K562 (cell line): ENCODE measurements around the gene TRIM14. TPM values are rescaled to one million over a fixed set of nuclear protein-coding genes. Genes with fewer than 3 reads are reported as not detected.

Source experiments
- ATAC-seq: fragments of 200-7000 bp; cut with Tn5 transposase; 3 replicates; pipeline ENCODE4 v1.9.1; 2020; ENCODE audit warnings: moderate library complexity
- BruUV-seq: library from RNA; stranded (reverse); fragments of 400-500 nt; replicated peaks from 2 replicates; lab custom pipeline; 2021; lab: Mats Ljungman, UMichigan
- CTCF ChIA-PET: fragments of 300-600 bp; formaldehyde crosslinking; extraction: SDS; loops from one replicate; lab custom pipeline; 2021; ENCODE audit warnings: low intra/inter-chr PET ratio; lab: Yijun Ruan, JAX
- POLR2A ChIA-PET: fragments of 300-600, 350-650 bp; sonication (Branson Sonifier 250); formaldehyde crosslinking; extraction: SDS; loops from one replicate; lab custom pipeline; 2021; ENCODE audit warnings: antibody characterized with exemption, inconsistent platforms; lab: Yijun Ruan, JAX
- DNase-seq, 4 experiments: peaks; one replicate each; pipeline versions ENCODE4 v3.0.0 to v3.0.0-alpha.2; 2011 to 2018; ENCODE audit warnings: low spot score in 3 of 4, mixed read lengths in 3 of 4; ENCODE audit errors: extremely low read depth in 1 of 4
- FAIRE-seq: peaks from 2 replicates; lab custom pipeline; 2011; peaks lifted over from hg19 to GRCh38; lab: Jason Lieb, UNC
- H2AFZ ChIP-seq: 2 replicates; pipeline ENCODE4 v1.6.0; 2011; ENCODE audit warnings: low read depth, low read length, control low read depth, inconsistent platforms
- H3K27ac ChIP-seq: fragments of 200-600 bp; 3 replicates; pipeline ENCODE4 v1.8.0; 2011; ENCODE audit warnings: low read depth, mild to moderate bottlenecking, control low read depth, inconsistent platforms, low read length, moderate library complexity, mixed read lengths; ENCODE audit errors: extremely low read depth
- H3K27me3 ChIP-seq, 2 experiments: fragments of 300-600 bp in 1 of 2; 2 replicates in 1 of 2; 3 replicates in 1 of 2; pipeline versions ENCODE4 v1.6.0 to v1.8.0; 2011; ENCODE audit warnings: inconsistent platforms in 2 of 2, low read length in 2 of 2, mild to moderate bottlenecking in 1 of 2, mixed read lengths in 1 of 2, moderate library complexity in 1 of 2; ENCODE audit not compliant: control insufficient read depth in 2 of 2, insufficient read depth in 2 of 2
- H3K36me3 ChIP-seq: fragments of 300-600 bp; 3 replicates; pipeline ENCODE4 v1.8.0; 2011; ENCODE audit warnings: mild to moderate bottlenecking, low read length, inconsistent platforms; ENCODE audit not compliant: control insufficient read depth, insufficient read depth
- H3K4me1 ChIP-seq, 2 experiments: fragments of 200-600 bp in 1 of 2; replicated peaks in 1 of 2; 2 replicates in 1 of 2; 3 replicates in 1 of 2; pipeline versions ENCODE4 v1.5.1 to v1.8.0; 2011; ENCODE audit warnings: inconsistent platforms in 2 of 2, low read length in 2 of 2, mild to moderate bottlenecking in 1 of 2, mixed read lengths in 1 of 2, moderate library complexity in 1 of 2; ENCODE audit not compliant: control insufficient read depth in 2 of 2, insufficient read depth in 2 of 2
- H3K4me2 ChIP-seq: 2 replicates; pipeline ENCODE4 v1.6.1; 2011; ENCODE audit warnings: low read length, control low read depth, inconsistent platforms, mixed read lengths; ENCODE audit not compliant: insufficient read depth
- H3K4me3 ChIP-seq: fragments of 200-600 bp; sonication (generic), shearing (Covaris generic); 2 replicates; pipeline ENCODE4 v1.5.1; 2016; ENCODE audit warnings: control low read depth, inconsistent platforms
- H3K79me2 ChIP-seq: fragments of 200-600 bp; 3 replicates; pipeline ENCODE4 v1.8.0; 2011; ENCODE audit warnings: low read length, inconsistent platforms; ENCODE audit not compliant: control insufficient read depth, insufficient read depth
- H3K9ac ChIP-seq, 2 experiments: 2 replicates each; pipeline versions ENCODE4 v1.6.0 to v1.6.1; 2011; ENCODE audit warnings: low read depth in 2 of 2, low read length in 2 of 2, control low read depth in 1 of 2, inconsistent platforms in 1 of 2, mild to moderate bottlenecking in 1 of 2, mixed read lengths in 1 of 2; ENCODE audit not compliant: insufficient read depth in 1 of 2
- H3K9me1 ChIP-seq: one replicate; pipeline ENCODE4 v1.6.0; 2011; ENCODE audit warnings: inconsistent platforms, mild to moderate bottlenecking, low read length, moderate library complexity; ENCODE audit not compliant: control insufficient read depth, insufficient read depth
- H3K9me3 ChIP-seq: replicated peaks from 2 replicates; pipeline ENCODE4 v1.5.1; 2011; ENCODE audit warnings: low read depth, low read length, inconsistent platforms; ENCODE audit not compliant: control insufficient read depth, insufficient read depth
- H4K20me1 ChIP-seq: replicated peaks from 2 replicates; pipeline ENCODE4 v1.6.1; 2011; ENCODE audit warnings: low read length, inconsistent platforms, mixed read lengths; ENCODE audit not compliant: control insufficient read depth, insufficient read depth
- CHD1 ChIP-seq: fragments of 200-600 bp; sonication (generic); IDR thresholded peaks from one replicate; pipeline ENCODE4 v1.6.1; 2012; ENCODE audit warnings: mild to moderate bottlenecking, moderate library complexity, low read length, inconsistent platforms
- DEAF1 ChIP-seq: fragments of 450-650 bp; formaldehyde crosslinking; IDR thresholded peaks from 2 replicates; pipeline ENCODE4 v1.4.0; 2020; ENCODE audit warnings: mild to moderate bottlenecking, moderate library complexity
- HDAC8 ChIP-seq: fragments of 450-650 bp; IDR thresholded peaks from 2 replicates; pipeline ENCODE4 v1.6.1; 2016; ENCODE audit warnings: mild to moderate bottlenecking, missing genetic modification characterization, moderate library complexity, missing compliant biosample characterization
- KDM2B ChIP-seq: fragments of 250-450 bp; sonication (Bioruptor Pico); IDR thresholded peaks from 2 replicates; pipeline ENCODE4 v1.8.0; 2021; ENCODE audit warnings: mild to moderate bottlenecking, moderate library complexity
- LCOR ChIP-seq: sonication (generic); formaldehyde crosslinking; IDR thresholded peaks from 2 replicates; pipeline ENCODE4 v1.8.0; 2022; ENCODE audit warnings: mild to moderate bottlenecking, missing genetic modification reagents
- MAFK ChIP-seq: IDR thresholded peaks from 2 replicates; pipeline ENCODE4 v1.6.1; 2011; ENCODE audit warnings: low read length, improper control_type of control experiment
- MED1 ChIP-seq: sonication (generic); formaldehyde crosslinking; IDR thresholded peaks from 2 replicates; pipeline ENCODE4 v1.8.1; 2023; ENCODE audit warnings: missing genetic modification reagents, borderline replicate concordance
- MEIS2 ChIP-seq: fragments of 450-650 bp; IDR thresholded peaks from 2 replicates; pipeline ENCODE4 v1.6.1; 2014; ENCODE audit warnings: mild to moderate bottlenecking; ENCODE audit not compliant: partially characterized antibody
- MXD1 ChIP-seq: fragments of 250-450 bp; sonication (Bioruptor Pico); IDR thresholded peaks from 2 replicates; pipeline ENCODE4 v1.8.0; 2021; ENCODE audit warnings: borderline replicate concordance, mild to moderate bottlenecking, moderate library complexity; ENCODE audit not compliant: poor library complexity, severe bottlenecking
- NCOA2 ChIP-seq, 2 experiments: fragments of 450-650 bp; IDR thresholded peaks; 2 replicates each; pipeline ENCODE4 v1.6.1; 2018; ENCODE audit warnings: mild to moderate bottlenecking in 2 of 2, moderate library complexity in 1 of 2; ENCODE audit not compliant: partially characterized antibody in 2 of 2
- POLR2B ChIP-seq: fragments of 450-650 bp; IDR thresholded peaks from 2 replicates; pipeline ENCODE4 v1.6.1; 2018; ENCODE audit warnings: low read depth; ENCODE audit not compliant: partially characterized antibody
- POLR3A ChIP-seq: IDR thresholded peaks from 2 replicates; pipeline ENCODE4 v1.6.1; 2011; ENCODE audit warnings: borderline replicate concordance, mild to moderate bottlenecking, moderate library complexity; ENCODE audit not compliant: insufficient read length, insufficient read depth; ENCODE audit errors: extremely low read depth
- RBM15 ChIP-seq: fragments of 200-400 bp; formaldehyde crosslinking; IDR thresholded peaks from 2 replicates; pipeline ENCODE4 v1.6.1; 2018; ENCODE audit warnings: mild to moderate bottlenecking, low read length, moderate library complexity; ENCODE audit not compliant: insufficient read depth
- RBM17 ChIP-seq: fragments of 200-400 bp; formaldehyde crosslinking; IDR thresholded peaks from 2 replicates; pipeline ENCODE4 v1.6.1; 2017; ENCODE audit warnings: low read depth, mild to moderate bottlenecking, low read length, borderline replicate concordance
- SIRT6 ChIP-seq: IDR thresholded peaks from one replicate; pipeline ENCODE4 v1.6.1; 2012; ENCODE audit warnings: low read depth, mild to moderate bottlenecking, control low read depth, inconsistent platforms, low read length, moderate library complexity
- SMARCA5 ChIP-seq: fragments of 450-650 bp; IDR thresholded peaks from 2 replicates; pipeline ENCODE4 v1.6.1; 2016
- THRB ChIP-seq: fragments of 450-650 bp; formaldehyde crosslinking; conservative IDR thresholded peaks from 2 replicates; pipeline ENCODE4 v1.4.0; 2022; ENCODE audit warnings: mild to moderate bottlenecking, missing genetic modification characterization
- WGBS: fragments of 100-300 bp; shearing (Covaris generic); methylation state at CpG from one replicate; pipeline ENCODE4 v1.1.6; 2016; ENCODE audit warnings: low coverage, mixed read lengths; ENCODE audit not compliant: insufficient coverage; ENCODE audit errors: missing lambda C conversion rate; 5-methylcytosine and 5-hydroxymethylcytosine counted together
- in situ Hi-C: fragments of 300-500 bp; cut with MboI; formaldehyde crosslinking; loops from 4 replicates; pipeline ENCODE4 v1.15.0; 2018; ENCODE audit warnings: inconsistent platforms, mixed read lengths
- intact Hi-C: fragments of 100-400 bp; cut with micrococcal nuclease; formaldehyde crosslinking; loops from 2 replicates; pipeline ENCODE4 v1.14.2; 2022
- polyA plus RNA-seq, 8 experiments: library from polyadenylated mRNA; depleted of rRNA in 4 of 8; stranded (reverse) in 5 of 8; unstranded in 3 of 8; fragments of >200 nt; fragmentation: Nextera tagmentation in 2 of 8; fragmentation: Illumina TruSeq in 1 of 8; extraction: Ambion mirVana in 2 of 8; extraction: Trizol in 1 of 8; gene quantifications; 2 replicates each; pipeline versions ENCODE4 v1.2.1 to v1.2.3, GENCODE V29; 2011 to 2014; ENCODE audit warnings: inconsistent platforms in 1 of 8, missing spikeins in 1 of 8
- total RNA-seq, 7 experiments: library from RNA; depleted of rRNA in 6 of 7; stranded (reverse); fragments of >200 nt in 6 of 7; fragmentation: Illumina TruSeq in 2 of 7; extraction: Trizol in 2 of 7; gene quantifications; 2 replicates each; pipeline versions ENCODE4 v1.2.1 to v1.2.3, GENCODE V29; 2011 to 2021; ENCODE audit warnings: low replicate concordance in 1 of 7
- TF ChIP-seq, protein P1 (sequence below): sonication (generic); formaldehyde crosslinking; IDR thresholded peaks from 2 replicates; pipeline ENCODE4 v1.8.0; 2022; ENCODE audit warnings: mild to moderate bottlenecking, missing genetic modification reagents
- TF ChIP-seq, protein P2 (sequence below): sonication (generic); formaldehyde crosslinking; IDR thresholded peaks from 2 replicates; pipeline ENCODE4 v1.8.0; 2022; ENCODE audit warnings: missing genetic modification reagents, mild to moderate bottlenecking, moderate library complexity, borderline replicate concordance

TRIM14 gene
- total and polyA plus RNA-seq, 9 of the 15 experiments (the other 6 are each of a cell fraction or from before 2014, with no cell fraction given), result 7.6 to 41.0 (median 17.9) TPM

GRCh38 chr9:98022447-98022846, 96.6 kb downstream of the TRIM14 start:
- H3K4me2 ChIP-seq, result no peak overlapping the region
- BruUV-seq, result no TSS peak
- H3K79me2 ChIP-seq, result no peaks in the 10 kb centered on the region
- no peak overlapping the region for H3K27ac ChIP-seq
- no peak for FAIRE-seq
- intact Hi-C loops (no loop called here), in situ Hi-C loops (no loop called here)
- H3K9ac ChIP-seq, result no peak overlapping the region
- no peak for ATAC-seq
- H3K9me3 ChIP-seq, result no peaks in the 10 kb centered on the region
- no peak for TF ChIP-seq CHD1
- TF ChIP-seq SMARCA5, result no peak
- no peak for TF ChIP-seq RBM15
- TF ChIP-seq LCOR (CRISPR knock-in tag), result no peak
- no peak for TF ChIP-seq THRB
- TF ChIP-seq MXD1 (CRISPR knock-in tag), result no peak
- no peak for TF ChIP-seq MED1 (CRISPR knock-in tag)
- no peak for TF ChIP-seq POLR3A
- no peak for TF ChIP-seq MEIS2
- no peak for TF ChIP-seq DEAF1
- TF ChIP-seq RBM17, result no peak
- TF ChIP-seq MAFK, result no peak
- no peak for TF ChIP-seq SIRT6
- TF ChIP-seq, protein P1, sequence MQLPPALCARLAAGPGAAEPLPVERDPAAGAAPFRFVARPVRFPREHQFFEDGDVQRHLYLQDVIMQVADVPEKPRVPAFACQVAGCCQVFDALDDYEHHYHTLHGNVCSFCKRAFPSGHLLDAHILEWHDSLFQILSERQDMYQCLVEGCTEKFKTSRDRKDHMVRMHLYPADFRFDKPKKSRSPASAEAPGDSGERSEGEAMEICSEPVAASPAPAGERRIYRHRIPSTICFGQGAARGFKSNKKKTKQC, result no peak
- TF ChIP-seq NCOA2 (IDR thresholded peaks at IDR 0.05; ENCODE audit: partially characterized antibody in 2 of 2), result no peak
- TF ChIP-seq KDM2B (CRISPR knock-in tag), result no peak
- TF ChIP-seq, protein P2, sequence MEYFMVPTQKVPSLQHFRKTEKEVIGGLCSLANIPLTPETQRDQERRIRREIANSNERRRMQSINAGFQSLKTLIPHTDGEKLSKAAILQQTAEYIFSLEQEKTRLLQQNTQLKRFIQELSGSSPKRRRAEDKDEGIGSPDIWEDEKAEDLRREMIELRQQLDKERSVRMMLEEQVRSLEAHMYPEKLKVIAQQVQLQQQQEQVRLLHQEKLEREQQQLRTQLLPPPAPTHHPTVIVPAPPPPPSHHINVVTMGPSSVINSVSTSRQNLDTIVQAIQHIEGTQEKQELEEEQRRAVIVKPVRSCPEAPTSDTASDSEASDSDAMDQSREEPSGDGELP, result no peak
- TF ChIP-seq POLR2B, result no peak
- TF ChIP-seq HDAC8 (tag), result no peak
- peaks cover 36% of the 10 kb centered on the region for H3K36me3 ChIP-seq
- H4K20me1 ChIP-seq, result 0 out of 2 replicates have a peak, but pooled peaks cover 4% of the 10 kb centered on the region
- no peaks in the 10 kb centered on the region for H3K27me3 ChIP-seq
- H3K4me1 ChIP-seq, result no peaks in the 10 kb centered on the region
- 71% methylated on average over 5 of the region's 8 CpGs for WGBS
- DNase-seq, result no peak
- H3K9me1 ChIP-seq, result no peaks in the 10 kb centered on the region
- POLR2A ChIA-PET, result interaction anchor here (0.6 kb wide), 1 partner anchor 22 kb away, joined by 3 read pairs; no protein-coding TSS in a partner anchor
- no peak overlapping the region for H3K4me3 ChIP-seq
- no peak overlapping the region for H2AFZ ChIP-seq
- CTCF ChIA-PET, result no interaction called here
